HL-60 (cell line): Measurements from ENCODE around the gene HECW1.

Source experiments
- CTCF ChIP-seq: IDR thresholded peaks from one replicate; pipeline ENCODE4 v1.5.1; 2011; ENCODE audit warnings: low read length, control low read depth, inconsistent platforms; ENCODE audit not compliant: insufficient read depth
- POLR2AphosphoS5 ChIP-seq: IDR thresholded peaks from 2 replicates; pipeline ENCODE4 v1.6.1; 2012; ENCODE audit warnings: low read depth
- REST ChIP-seq: IDR thresholded peaks from 2 replicates; pipeline ENCODE4 v1.6.1; 2012; ENCODE audit warnings: low read depth; ENCODE audit not compliant: insufficient replicate concordance

DNA sequence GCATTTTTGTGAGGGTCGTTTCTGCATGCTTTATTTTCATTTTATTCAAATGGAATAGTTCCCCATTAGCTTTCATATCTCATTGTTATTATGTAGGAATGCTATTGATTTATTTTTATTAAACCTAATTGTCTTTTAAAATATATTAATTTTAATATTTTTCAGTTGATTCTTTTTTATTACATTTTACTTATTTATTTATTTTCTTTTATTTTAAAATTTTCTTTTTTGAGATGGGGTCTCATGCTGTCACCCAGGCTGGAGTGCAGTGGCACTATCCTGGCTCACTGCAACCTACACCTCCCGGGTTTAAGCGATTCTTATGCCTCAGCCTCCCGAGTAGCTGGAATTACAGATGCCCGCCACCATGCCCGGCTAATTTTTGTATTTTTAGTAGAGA lies 463.1 kb downstream of the HECW1 start:
- TF ChIP-seq CTCF, result no peak
- TF ChIP-seq POLR2AphosphoS5, result no peak
- TF ChIP-seq REST, result no peak
